Measurements from ENCODE around the gene PACRG. TPM values are rescaled to one million over a fixed set of nuclear protein-coding genes. Genes with fewer than 3 reads are reported as not detected.

PACRG gene
- total and polyA plus RNA-seq, 4 donors = 0.47 to 3.8 (median 2.4) TPM

DNA sequence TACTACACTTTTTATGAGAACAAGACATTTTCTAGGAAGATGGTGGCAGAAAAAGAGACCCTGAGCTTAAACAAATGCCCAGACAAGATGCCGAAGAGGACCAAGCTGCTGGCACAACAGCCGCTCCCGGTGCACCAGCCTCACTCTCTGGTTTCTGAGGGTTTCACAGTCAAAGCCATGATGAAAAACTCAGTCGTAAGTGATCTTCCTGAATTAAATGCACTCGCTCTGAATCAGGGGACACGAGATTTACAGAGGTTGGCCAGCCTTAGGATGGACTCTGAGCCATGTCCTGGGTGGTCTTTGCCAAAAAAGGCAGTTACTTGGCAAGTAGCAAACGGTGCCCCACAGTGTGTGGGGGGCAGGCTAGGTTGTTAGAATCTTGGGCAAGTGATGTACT, 423 bp downstream of the PACRG start:
- Histone ChIP-seq H3K27me3 (ENCODE audit: control insufficient read depth in 4 of 4, insufficient read depth in 4 of 4, low read length in 3 of 4) (no peaks in the 10 kb centered on the region), H3K9ac (ENCODE audit: low read depth in 1 of 2, low read length in 2 of 2) (no peak overlapping the region)

DNA sequence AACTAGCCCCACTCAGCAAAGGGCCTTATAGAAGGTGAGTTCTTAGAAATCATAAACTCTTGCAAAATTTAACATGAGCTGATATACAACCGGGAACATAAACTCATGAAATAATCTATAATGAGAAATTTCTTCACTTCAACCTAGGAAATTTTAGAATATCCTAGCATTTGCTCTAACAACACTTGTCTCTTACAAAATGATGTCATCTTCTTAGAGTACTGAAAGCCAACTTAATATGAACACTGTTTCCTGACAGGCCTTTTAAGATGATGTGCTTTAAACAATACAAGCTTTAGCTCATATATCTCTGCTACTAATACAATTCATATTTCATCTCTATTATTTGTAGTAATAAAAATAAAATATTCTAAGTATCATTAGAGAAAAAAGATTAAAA, 932 bp downstream of the PACRG start:
- H3K4me3 ChIP-seq (ENCODE audit: low read depth in 1 of 3, low read length in 3 of 3) = no peak overlapping the region
- 90% methylated on average over 1 of the region's 1 CpG for WGBS
- H3K27ac ChIP-seq (ENCODE audit: low read depth in 1 of 2, low read length in 2 of 2) = no peak overlapping the region
- H3K36me3 ChIP-seq (ENCODE audit: control insufficient read depth in 4 of 4, insufficient read depth in 3 of 4, low read depth in 1 of 4, low read length in 3 of 4) = no peaks in the 10 kb centered on the region
- H3K27me3 ChIP-seq (ENCODE audit: control insufficient read depth in 4 of 4, insufficient read depth in 4 of 4, low read length in 3 of 4) = no peaks in the 10 kb centered on the region
- H3K4me1 ChIP-seq (ENCODE audit: control insufficient read depth in 4 of 4, insufficient read depth in 4 of 4, low read length in 3 of 4) = peaks cover 0 to 10% (median 8%) of the 10 kb centered on the region in 4 donors
- no peak for DNase-seq (ENCODE audit: low spot score)
- no peaks in the 10 kb centered on the region for H3K9me3 ChIP-seq (ENCODE audit: control insufficient read depth in 4 of 4, low read length in 3 of 4)
- H3K9ac ChIP-seq (ENCODE audit: low read depth in 1 of 2, low read length in 2 of 2) = no peak overlapping the region
- no peak for TF ChIP-seq EGR1 (IDR thresholded peaks at IDR 0.05; ENCODE audit: low read depth in 2 of 2)
- TF ChIP-seq TAF1 (conservative IDR thresholded peaks at IDR 0.05) = no peak
- TF ChIP-seq RAD21 (IDR thresholded peaks at IDR 0.05) = no peak
- TF ChIP-seq, protein P1, sequence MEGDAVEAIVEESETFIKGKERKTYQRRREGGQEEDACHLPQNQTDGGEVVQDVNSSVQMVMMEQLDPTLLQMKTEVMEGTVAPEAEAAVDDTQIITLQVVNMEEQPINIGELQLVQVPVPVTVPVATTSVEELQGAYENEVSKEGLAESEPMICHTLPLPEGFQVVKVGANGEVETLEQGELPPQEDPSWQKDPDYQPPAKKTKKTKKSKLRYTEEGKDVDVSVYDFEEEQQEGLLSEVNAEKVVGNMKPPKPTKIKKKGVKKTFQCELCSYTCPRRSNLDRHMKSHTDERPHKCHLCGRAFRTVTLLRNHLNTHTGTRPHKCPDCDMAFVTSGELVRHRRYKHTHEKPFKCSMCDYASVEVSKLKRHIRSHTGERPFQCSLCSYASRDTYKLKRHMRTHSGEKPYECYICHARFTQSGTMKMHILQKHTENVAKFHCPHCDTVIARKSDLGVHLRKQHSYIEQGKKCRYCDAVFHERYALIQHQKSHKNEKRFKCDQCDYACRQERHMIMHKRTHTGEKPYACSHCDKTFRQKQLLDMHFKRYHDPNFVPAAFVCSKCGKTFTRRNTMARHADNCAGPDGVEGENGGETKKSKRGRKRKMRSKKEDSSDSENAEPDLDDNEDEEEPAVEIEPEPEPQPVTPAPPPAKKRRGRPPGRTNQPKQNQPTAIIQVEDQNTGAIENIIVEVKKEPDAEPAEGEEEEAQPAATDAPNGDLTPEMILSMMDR (IDR thresholded peaks at IDR 0.05; ENCODE audit: low read depth, low read length, missing input control) = no peak
- no peak for TF ChIP-seq RXRA (IDR thresholded peaks at IDR 0.05)
- no peak for TF ChIP-seq HNF4A (conservative IDR thresholded peaks at IDR 0.05)

More for the DNA sequence above, 423 bp downstream of the PACRG start:
- DNase-seq (ENCODE audit: low spot score) = no peak
- Histone ChIP-seq H3K4me3 (ENCODE audit: low read depth in 1 of 3, low read length in 3 of 3) (peak overlapping the region in 1 of 3 donors; percentile 79), H3K36me3 (ENCODE audit: control insufficient read depth in 4 of 4, insufficient read depth in 3 of 4, low read depth in 1 of 4, low read length in 3 of 4) (no peaks in the 10 kb centered on the region), H3K4me1 (ENCODE audit: control insufficient read depth in 4 of 4, insufficient read depth in 4 of 4, low read length in 3 of 4) (peaks cover 0 to 11% (median 8%) of the 10 kb centered on the region in 4 donors), H3K9me3 (ENCODE audit: control insufficient read depth in 4 of 4, low read length in 3 of 4) (no peaks in the 10 kb centered on the region), H3K27ac (ENCODE audit: low read depth in 1 of 2, low read length in 2 of 2) (peak overlapping the region in 1 of 2 donors; percentile 4)
- 53% methylated on average over 7 of the region's 7 CpGs for WGBS
- TF ChIP-seq JUND (IDR thresholded peaks at IDR 0.05) (no peak), NR2F2 (IDR thresholded peaks at IDR 0.05) (no peak), GABPA (IDR thresholded peaks at IDR 0.05 in 1 of 2, conservative IDR thresholded peaks at IDR 0.05 in 1 of 2) (no peak), HNF4A (conservative IDR thresholded peaks at IDR 0.05) (no peak), TAF1 (conservative IDR thresholded peaks at IDR 0.05) (no peak), HNF4G (IDR thresholded peaks at IDR 0.05) (no peak), RXRA (IDR thresholded peaks at IDR 0.05) (no peak), FOXA1 (IDR thresholded peaks at IDR 0.05) (no peak), YY1 (IDR thresholded peaks at IDR 0.05) (no peak), SP1 (IDR thresholded peaks at IDR 0.05) (no peak), RAD21 (IDR thresholded peaks at IDR 0.05) (no peak)
- TF ChIP-seq, protein P2, sequence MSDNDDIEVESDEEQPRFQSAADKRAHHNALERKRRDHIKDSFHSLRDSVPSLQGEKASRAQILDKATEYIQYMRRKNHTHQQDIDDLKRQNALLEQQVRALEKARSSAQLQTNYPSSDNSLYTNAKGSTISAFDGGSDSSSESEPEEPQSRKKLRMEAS (IDR thresholded peaks at IDR 0.05) = no peak
- TF ChIP-seq, protein P3, sequence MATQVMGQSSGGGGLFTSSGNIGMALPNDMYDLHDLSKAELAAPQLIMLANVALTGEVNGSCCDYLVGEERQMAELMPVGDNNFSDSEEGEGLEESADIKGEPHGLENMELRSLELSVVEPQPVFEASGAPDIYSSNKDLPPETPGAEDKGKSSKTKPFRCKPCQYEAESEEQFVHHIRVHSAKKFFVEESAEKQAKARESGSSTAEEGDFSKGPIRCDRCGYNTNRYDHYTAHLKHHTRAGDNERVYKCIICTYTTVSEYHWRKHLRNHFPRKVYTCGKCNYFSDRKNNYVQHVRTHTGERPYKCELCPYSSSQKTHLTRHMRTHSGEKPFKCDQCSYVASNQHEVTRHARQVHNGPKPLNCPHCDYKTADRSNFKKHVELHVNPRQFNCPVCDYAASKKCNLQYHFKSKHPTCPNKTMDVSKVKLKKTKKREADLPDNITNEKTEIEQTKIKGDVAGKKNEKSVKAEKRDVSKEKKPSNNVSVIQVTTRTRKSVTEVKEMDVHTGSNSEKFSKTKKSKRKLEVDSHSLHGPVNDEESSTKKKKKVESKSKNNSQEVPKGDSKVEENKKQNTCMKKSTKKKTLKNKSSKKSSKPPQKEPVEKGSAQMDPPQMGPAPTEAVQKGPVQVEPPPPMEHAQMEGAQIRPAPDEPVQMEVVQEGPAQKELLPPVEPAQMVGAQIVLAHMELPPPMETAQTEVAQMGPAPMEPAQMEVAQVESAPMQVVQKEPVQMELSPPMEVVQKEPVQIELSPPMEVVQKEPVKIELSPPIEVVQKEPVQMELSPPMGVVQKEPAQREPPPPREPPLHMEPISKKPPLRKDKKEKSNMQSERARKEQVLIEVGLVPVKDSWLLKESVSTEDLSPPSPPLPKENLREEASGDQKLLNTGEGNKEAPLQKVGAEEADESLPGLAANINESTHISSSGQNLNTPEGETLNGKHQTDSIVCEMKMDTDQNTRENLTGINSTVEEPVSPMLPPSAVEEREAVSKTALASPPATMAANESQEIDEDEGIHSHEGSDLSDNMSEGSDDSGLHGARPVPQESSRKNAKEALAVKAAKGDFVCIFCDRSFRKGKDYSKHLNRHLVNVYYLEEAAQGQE (IDR thresholded peaks at IDR 0.05) = no peak
- TF ChIP-seq, protein P4, sequence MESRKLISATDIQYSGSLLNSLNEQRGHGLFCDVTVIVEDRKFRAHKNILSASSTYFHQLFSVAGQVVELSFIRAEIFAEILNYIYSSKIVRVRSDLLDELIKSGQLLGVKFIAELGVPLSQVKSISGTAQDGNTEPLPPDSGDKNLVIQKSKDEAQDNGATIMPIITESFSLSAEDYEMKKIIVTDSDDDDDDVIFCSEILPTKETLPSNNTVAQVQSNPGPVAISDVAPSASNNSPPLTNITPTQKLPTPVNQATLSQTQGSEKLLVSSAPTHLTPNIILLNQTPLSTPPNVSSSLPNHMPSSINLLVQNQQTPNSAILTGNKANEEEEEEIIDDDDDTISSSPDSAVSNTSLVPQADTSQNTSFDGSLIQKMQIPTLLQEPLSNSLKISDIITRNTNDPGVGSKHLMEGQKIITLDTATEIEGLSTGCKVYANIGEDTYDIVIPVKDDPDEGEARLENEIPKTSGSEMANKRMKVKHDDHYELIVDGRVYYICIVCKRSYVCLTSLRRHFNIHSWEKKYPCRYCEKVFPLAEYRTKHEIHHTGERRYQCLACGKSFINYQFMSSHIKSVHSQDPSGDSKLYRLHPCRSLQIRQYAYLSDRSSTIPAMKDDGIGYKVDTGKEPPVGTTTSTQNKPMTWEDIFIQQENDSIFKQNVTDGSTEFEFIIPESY (IDR thresholded peaks at IDR 0.05) = no peak
- TF ChIP-seq, protein P5, sequence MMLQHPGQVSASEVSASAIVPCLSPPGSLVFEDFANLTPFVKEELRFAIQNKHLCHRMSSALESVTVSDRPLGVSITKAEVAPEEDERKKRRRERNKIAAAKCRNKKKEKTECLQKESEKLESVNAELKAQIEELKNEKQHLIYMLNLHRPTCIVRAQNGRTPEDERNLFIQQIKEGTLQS (IDR thresholded peaks at IDR 0.05) = no peak
- TF ChIP-seq, protein P1 (IDR thresholded peaks at IDR 0.05; ENCODE audit: low read depth, low read length, missing input control) = no peak
